K562 (cell line): Measurements from ENCODE around the gene SENP8. TPM values are rescaled to one million over a fixed set of nuclear protein-coding genes. Genes with fewer than 3 reads are reported as not detected.

Experiments
- ATAC-seq: fragments of 200-7000 bp; cut with Tn5 transposase; 3 replicates; pipeline ENCODE4 v1.9.1; 2020; ENCODE audit warnings: moderate library complexity
- BruUV-seq: library from RNA; stranded (reverse); fragments of 400-500 nt; replicated peaks from 2 replicates; lab custom pipeline; 2021; lab: Mats Ljungman, UMichigan
- CTCF ChIA-PET: fragments of 300-600 bp; formaldehyde crosslinking; extraction: SDS; loops from one replicate; lab custom pipeline; 2021; ENCODE audit warnings: low intra/inter-chr PET ratio; lab: Yijun Ruan, JAX
- POLR2A ChIA-PET: fragments of 300-600, 350-650 bp; sonication (Branson Sonifier 250); formaldehyde crosslinking; extraction: SDS; loops from one replicate; lab custom pipeline; 2021; ENCODE audit warnings: antibody characterized with exemption, inconsistent platforms; lab: Yijun Ruan, JAX
- DNase-seq, 4 experiments: peaks; one replicate each; pipeline versions ENCODE4 v3.0.0 to v3.0.0-alpha.2; 2011 to 2018; ENCODE audit warnings: low spot score in 3 of 4, mixed read lengths in 3 of 4; ENCODE audit errors: extremely low read depth in 1 of 4
- FAIRE-seq: peaks from 2 replicates; lab custom pipeline; 2011; peaks lifted over from hg19 to GRCh38; lab: Jason Lieb, UNC
- H2AFZ ChIP-seq: 2 replicates; pipeline ENCODE4 v1.6.0; 2011; ENCODE audit warnings: low read depth, low read length, control low read depth, inconsistent platforms
- H3K27ac ChIP-seq: fragments of 200-600 bp; 3 replicates; pipeline ENCODE4 v1.8.0; 2011; ENCODE audit warnings: low read depth, mild to moderate bottlenecking, control low read depth, inconsistent platforms, low read length, moderate library complexity, mixed read lengths; ENCODE audit errors: extremely low read depth
- H3K27me3 ChIP-seq, 2 experiments: fragments of 300-600 bp in 1 of 2; 2 replicates in 1 of 2; 3 replicates in 1 of 2; pipeline versions ENCODE4 v1.6.0 to v1.8.0; 2011; ENCODE audit warnings: inconsistent platforms in 2 of 2, low read length in 2 of 2, mild to moderate bottlenecking in 1 of 2, mixed read lengths in 1 of 2, moderate library complexity in 1 of 2; ENCODE audit not compliant: control insufficient read depth in 2 of 2, insufficient read depth in 2 of 2
- H3K36me3 ChIP-seq: fragments of 300-600 bp; 3 replicates; pipeline ENCODE4 v1.8.0; 2011; ENCODE audit warnings: mild to moderate bottlenecking, low read length, inconsistent platforms; ENCODE audit not compliant: control insufficient read depth, insufficient read depth
- H3K4me1 ChIP-seq, 2 experiments: fragments of 200-600 bp in 1 of 2; replicated peaks in 1 of 2; 2 replicates in 1 of 2; 3 replicates in 1 of 2; pipeline versions ENCODE4 v1.5.1 to v1.8.0; 2011; ENCODE audit warnings: inconsistent platforms in 2 of 2, low read length in 2 of 2, mild to moderate bottlenecking in 1 of 2, mixed read lengths in 1 of 2, moderate library complexity in 1 of 2; ENCODE audit not compliant: control insufficient read depth in 2 of 2, insufficient read depth in 2 of 2
- H3K4me2 ChIP-seq: 2 replicates; pipeline ENCODE4 v1.6.1; 2011; ENCODE audit warnings: low read length, control low read depth, inconsistent platforms, mixed read lengths; ENCODE audit not compliant: insufficient read depth
- H3K4me3 ChIP-seq: fragments of 200-600 bp; sonication (generic), shearing (Covaris generic); 2 replicates; pipeline ENCODE4 v1.5.1; 2016; ENCODE audit warnings: control low read depth, inconsistent platforms
- H3K79me2 ChIP-seq: fragments of 200-600 bp; 3 replicates; pipeline ENCODE4 v1.8.0; 2011; ENCODE audit warnings: low read length, inconsistent platforms; ENCODE audit not compliant: control insufficient read depth, insufficient read depth
- H3K9ac ChIP-seq, 2 experiments: 2 replicates each; pipeline versions ENCODE4 v1.6.0 to v1.6.1; 2011; ENCODE audit warnings: low read depth in 2 of 2, low read length in 2 of 2, control low read depth in 1 of 2, inconsistent platforms in 1 of 2, mild to moderate bottlenecking in 1 of 2, mixed read lengths in 1 of 2; ENCODE audit not compliant: insufficient read depth in 1 of 2
- H3K9me1 ChIP-seq: one replicate; pipeline ENCODE4 v1.6.0; 2011; ENCODE audit warnings: inconsistent platforms, mild to moderate bottlenecking, low read length, moderate library complexity; ENCODE audit not compliant: control insufficient read depth, insufficient read depth
- H3K9me3 ChIP-seq: replicated peaks from 2 replicates; pipeline ENCODE4 v1.5.1; 2011; ENCODE audit warnings: low read depth, low read length, inconsistent platforms; ENCODE audit not compliant: control insufficient read depth, insufficient read depth
- H4K20me1 ChIP-seq: replicated peaks from 2 replicates; pipeline ENCODE4 v1.6.1; 2011; ENCODE audit warnings: low read length, inconsistent platforms, mixed read lengths; ENCODE audit not compliant: control insufficient read depth, insufficient read depth
- BMI1 ChIP-seq: fragments of 150-350 bp; IDR thresholded peaks from 2 replicates; pipeline ENCODE4 v1.6.1; 2014; ENCODE audit warnings: low read length
- CBFB ChIP-seq: sonication (generic); formaldehyde crosslinking; IDR thresholded peaks from 2 replicates; pipeline ENCODE4 v1.4.0; 2020; ENCODE audit warnings: mild to moderate bottlenecking, missing genetic modification reagents
- ESRRB ChIP-seq: fragments of 250-450 bp; sonication (Bioruptor Pico); IDR thresholded peaks from 2 replicates; pipeline ENCODE4 v1.5.0; 2020; ENCODE audit warnings: mild to moderate bottlenecking, moderate library complexity, borderline replicate concordance
- FOXJ2 ChIP-seq: fragments of 200-800 bp; sonication (Bioruptor generic); IDR thresholded peaks from 2 replicates; pipeline ENCODE4 v1.6.1; 2016; ENCODE audit warnings: missing genetic modification characterization, missing compliant biosample characterization
- MAFG ChIP-seq: fragments of 450-650 bp; conservative IDR thresholded peaks from 2 replicates; pipeline ENCODE4 v1.6.1; 2016; ENCODE audit warnings: missing genetic modification characterization, missing compliant biosample characterization
- RFX1 ChIP-seq: fragments of 450-650 bp; IDR thresholded peaks from 2 replicates; pipeline ENCODE4 v1.6.1; 2016; ENCODE audit warnings: mild to moderate bottlenecking, moderate library complexity
- STAT5A ChIP-seq: IDR thresholded peaks from 2 replicates; pipeline ENCODE4 v1.6.1; 2012; ENCODE audit warnings: low read length, inconsistent platforms, borderline replicate concordance
- U2AF1 ChIP-seq: fragments of 200-400 bp; formaldehyde crosslinking; optimal IDR thresholded peaks from 2 replicates; pipeline ENCODE3; 2017; ENCODE audit warnings: mild to moderate bottlenecking, low read depth, low read length, moderate library complexity
- ZNF445 ChIP-seq: fragments of 250-450 bp; sonication (Bioruptor Pico); IDR thresholded peaks from 2 replicates; pipeline ENCODE4 v1.4.0; 2020; ENCODE audit warnings: low read depth, mild to moderate bottlenecking, moderate library complexity
- WGBS: fragments of 100-300 bp; shearing (Covaris generic); methylation state at CpG from one replicate; pipeline ENCODE4 v1.1.6; 2016; ENCODE audit warnings: low coverage, mixed read lengths; ENCODE audit not compliant: insufficient coverage; ENCODE audit errors: missing lambda C conversion rate; 5-methylcytosine and 5-hydroxymethylcytosine counted together
- in situ Hi-C: fragments of 300-500 bp; cut with MboI; formaldehyde crosslinking; loops from 4 replicates; pipeline ENCODE4 v1.15.0; 2018; ENCODE audit warnings: inconsistent platforms, mixed read lengths
- intact Hi-C: fragments of 100-400 bp; cut with micrococcal nuclease; formaldehyde crosslinking; loops from 2 replicates; pipeline ENCODE4 v1.14.2; 2022
- polyA plus RNA-seq, 8 experiments: library from polyadenylated mRNA; depleted of rRNA in 4 of 8; stranded (reverse) in 5 of 8; unstranded in 3 of 8; fragments of >200 nt; fragmentation: Nextera tagmentation in 2 of 8; fragmentation: Illumina TruSeq in 1 of 8; extraction: Ambion mirVana in 2 of 8; extraction: Trizol in 1 of 8; gene quantifications; 2 replicates each; pipeline versions ENCODE4 v1.2.1 to v1.2.3, GENCODE V29; 2011 to 2014; ENCODE audit warnings: inconsistent platforms in 1 of 8, missing spikeins in 1 of 8
- total RNA-seq, 7 experiments: library from RNA; depleted of rRNA in 6 of 7; stranded (reverse); fragments of >200 nt in 6 of 7; fragmentation: Illumina TruSeq in 2 of 7; extraction: Trizol in 2 of 7; gene quantifications; 2 replicates each; pipeline versions ENCODE4 v1.2.1 to v1.2.3, GENCODE V29; 2011 to 2021; ENCODE audit warnings: low replicate concordance in 1 of 7
- TF ChIP-seq, protein P1 (sequence below), 2 experiments: fragments of 200-800 bp in 1 of 2; sonication (Bioruptor generic) in 1 of 2; sonication (generic) in 1 of 2; formaldehyde crosslinking in 1 of 2; IDR thresholded peaks in 1 of 2; conservative IDR thresholded peaks in 1 of 2; 2 replicates each; pipeline versions ENCODE4 v1.5.0 to v1.6.1; 2016 to 2020; ENCODE audit warnings: missing compliant biosample characterization in 1 of 2, missing genetic modification characterization in 1 of 2, missing genetic modification reagents in 1 of 2

SENP8 gene
- total and polyA plus RNA-seq, 9 of the 15 experiments (the other 6 are each of a cell fraction or from before 2014, with no cell fraction given) = 1.4 to 5.4 (median 2.4) TPM

DNA sequence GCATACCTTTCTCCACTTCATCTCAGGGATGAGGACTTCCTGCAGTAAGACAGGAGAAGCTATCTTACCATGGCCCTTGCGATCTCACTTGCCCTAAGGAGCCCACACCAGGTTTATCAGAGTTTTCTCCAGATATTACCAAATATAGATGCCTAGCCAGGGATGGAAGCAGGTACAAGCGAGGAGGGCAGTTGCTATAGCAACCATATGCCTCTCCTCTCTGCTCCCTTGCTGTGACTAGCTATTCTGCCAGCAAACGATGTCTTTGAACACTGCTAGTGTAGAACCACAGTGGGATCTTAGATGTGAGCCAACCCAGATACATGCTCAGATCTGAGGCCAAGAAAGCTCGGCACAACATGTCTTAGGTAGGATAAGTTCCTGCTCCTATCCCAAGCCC, 45.5 kb downstream of the SENP8 start:
- POLR2A ChIA-PET = no interaction called here
- no peak overlapping the region for H3K27ac ChIP-seq
- ATAC-seq = no peak
- peak in 1 of 4 experiments; percentile 6 for DNase-seq
- no peaks in the 10 kb centered on the region for H3K9me1 ChIP-seq
- no peak overlapping the region for H2AFZ ChIP-seq
- H3K9me3 ChIP-seq = no peaks in the 10 kb centered on the region
- H4K20me1 ChIP-seq = no peaks in the 10 kb centered on the region; the same call in 1 of the 2 replicates
- H3K36me3 ChIP-seq = no peaks in the 10 kb centered on the region
- H3K27me3 ChIP-seq = peaks cover 2 to 41% of the 10 kb centered on the region in 2 experiments; a peak in 4 of 5 replicates
- no peaks in the 10 kb centered on the region for H3K79me2 ChIP-seq
- no peak overlapping the region for H3K9ac ChIP-seq
- in situ Hi-C loops = no loop called here
- intact Hi-C loops = no loop called here
- TF ChIP-seq RFX1 (peak; percentile 72), ESRRB (no peak)
- CTCF ChIA-PET = no interaction called here
- 0% methylated on average over 4 of the region's 4 CpGs for whole genome bisulfite sequencing
- H3K4me2 ChIP-seq = no peak overlapping the region
- H3K4me1 ChIP-seq = peaks cover 4 to 8% of the 10 kb centered on the region in 2 experiments; a peak in 3 of 5 replicates
- BruUV-seq = no TSS peak
- H3K4me3 ChIP-seq = no peak overlapping the region
- no peak for FAIRE-seq

GRCh38 chr15:72166716-72167417, 48.7 kb downstream of the SENP8 start:
- peak in 1 of 4 experiments; percentile 2 for DNase-seq
- Histone ChIP-seq H3K9ac (no peak overlapping the region; a peak in 1 of 4 replicates), H3K9me3 (no peaks in the 10 kb centered on the region), H3K79me2 (no peaks in the 10 kb centered on the region), H3K27ac (no peak overlapping the region), H3K4me2 (no peak overlapping the region), H2AFZ (no peak overlapping the region), H3K27me3 (peaks cover 5 to 53% of the 10 kb centered on the region in 2 experiments), H3K9me1 (no peaks in the 10 kb centered on the region), H3K4me3 (no peak overlapping the region), H3K36me3 (no peaks in the 10 kb centered on the region), H4K20me1 (peaks cover 8% of the 10 kb centered on the region; the same call in 1 of the 2 replicates), H3K4me1 (peaks cover 8 to 12% of the 10 kb centered on the region in 2 experiments; a peak in 4 of 5 replicates)
- intact Hi-C loops = no loop called here
- ChIA-PET POLR2A (interaction anchor here (1.1 kb wide), 1 partner anchor 16 kb away, joined by 3 read pairs; no protein-coding TSS in a partner anchor), CTCF (no interaction called here)
- BruUV-seq = no TSS peak
- TF ChIP-seq, protein P1, sequence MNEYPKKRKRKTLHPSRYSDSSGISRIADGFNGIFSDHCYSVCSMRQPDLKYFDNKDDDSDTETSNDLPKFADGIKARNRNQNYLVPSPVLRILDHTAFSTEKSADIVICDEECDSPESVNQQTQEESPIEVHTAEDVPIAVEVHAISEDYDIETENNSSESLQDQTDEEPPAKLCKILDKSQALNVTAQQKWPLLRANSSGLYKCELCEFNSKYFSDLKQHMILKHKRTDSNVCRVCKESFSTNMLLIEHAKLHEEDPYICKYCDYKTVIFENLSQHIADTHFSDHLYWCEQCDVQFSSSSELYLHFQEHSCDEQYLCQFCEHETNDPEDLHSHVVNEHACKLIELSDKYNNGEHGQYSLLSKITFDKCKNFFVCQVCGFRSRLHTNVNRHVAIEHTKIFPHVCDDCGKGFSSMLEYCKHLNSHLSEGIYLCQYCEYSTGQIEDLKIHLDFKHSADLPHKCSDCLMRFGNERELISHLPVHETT (CRISPR knock-in tag; conservative IDR thresholded peaks at IDR 0.05 in 1 of 2, IDR thresholded peaks at IDR 0.05 in 1 of 2) = no peak
- no peak for TF ChIP-seq BMI1
- no peak for TF ChIP-seq ZNF445 (CRISPR knock-in tag)
- TF ChIP-seq MAFG = no peak
- TF ChIP-seq STAT5A = no peak
- no peak for TF ChIP-seq CBFB (CRISPR knock-in tag)
- TF ChIP-seq FOXJ2 (tag) = no peak
- TF ChIP-seq U2AF1 = no peak
- FAIRE-seq = no peak
- ATAC-seq = no peak
- in situ Hi-C loops = no loop called here
- 2% methylated on average over 5 of the region's 5 CpGs for WGBS
